HG02840 (cell line): ENCODE measurements around the gene SLC44A1.
"Not testable (repeated sequence)": the region's sequence is repeated elsewhere in the genome, so short reads cannot be mapped to it uniquely, and the experiment has no call there.

Experiments used
- ATAC-seq: cut with Tn5 transposase; IDR thresholded peaks from one replicate; pipeline ENCODE4 v1.9.1; 2021; ENCODE audit warnings: mild to moderate bottlenecking, moderate library complexity, moderate number of reproducible peaks; ENCODE audit not compliant: unreplicated experiment, low FRiP score

Gene SLC44A1

DNA sequence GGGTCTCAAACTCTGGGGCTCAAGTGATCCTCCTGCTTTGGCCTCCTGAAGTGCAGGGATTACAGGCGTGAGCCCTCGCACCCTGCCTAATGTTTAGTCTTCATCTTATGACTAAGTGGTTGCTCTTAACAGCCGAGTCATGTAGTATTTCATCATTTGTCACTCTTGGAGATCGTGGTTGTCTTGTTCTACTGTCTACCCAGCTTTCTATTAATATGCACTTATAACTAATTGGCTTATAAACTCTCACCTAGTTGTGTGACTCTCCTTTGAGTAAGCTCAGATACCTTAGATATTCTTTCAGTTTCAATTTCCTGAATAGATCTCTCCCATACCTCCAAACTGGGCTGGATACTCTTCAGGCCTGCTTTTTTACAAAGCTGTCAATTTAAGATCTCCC is 19.9 kb downstream of the SLC44A1 start:
- ATAC-seq = no peak

DNA sequence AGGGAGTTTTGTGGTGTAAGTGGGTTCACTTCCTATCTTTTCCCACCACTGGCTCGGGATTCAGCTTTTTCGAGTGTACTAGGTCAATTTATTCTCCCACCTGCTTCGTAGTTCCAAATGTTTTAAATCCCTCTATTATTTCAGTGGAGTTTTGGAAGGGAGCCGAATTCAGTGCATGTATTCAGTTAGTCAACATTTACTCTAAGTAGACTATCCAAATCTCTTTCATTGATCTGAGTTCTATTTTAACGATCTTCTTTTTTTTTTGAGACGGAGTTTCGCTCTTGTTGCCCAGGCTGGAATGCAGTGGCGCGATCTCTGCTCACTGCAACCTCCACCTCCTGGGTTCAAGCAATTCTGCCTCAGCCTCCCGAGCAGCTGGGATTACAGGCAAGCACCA is 23.8 kb downstream of the SLC44A1 start:
- ATAC-seq = not testable (repeated sequence)

DNA sequence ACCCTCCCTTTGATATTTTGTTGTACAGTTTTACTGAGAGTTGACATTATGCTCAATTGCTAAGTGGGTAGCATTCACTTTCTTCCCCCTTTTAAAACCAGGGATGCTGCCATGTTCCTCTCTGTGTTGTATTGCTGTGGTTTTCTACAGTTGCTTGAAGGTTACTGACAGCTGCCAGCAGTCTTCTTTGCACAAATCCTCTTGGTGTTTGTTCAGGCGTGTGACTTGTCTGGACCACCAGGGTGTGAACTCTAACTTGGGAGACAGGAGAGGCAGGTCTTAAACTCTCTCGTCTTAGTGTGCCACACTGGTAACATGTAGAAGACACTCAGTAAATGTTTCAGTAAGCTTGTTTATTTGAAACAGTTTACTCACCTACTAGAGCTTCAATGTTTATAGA is 25.1 kb downstream of the SLC44A1 start:
- no peak for ATAC-seq

DNA sequence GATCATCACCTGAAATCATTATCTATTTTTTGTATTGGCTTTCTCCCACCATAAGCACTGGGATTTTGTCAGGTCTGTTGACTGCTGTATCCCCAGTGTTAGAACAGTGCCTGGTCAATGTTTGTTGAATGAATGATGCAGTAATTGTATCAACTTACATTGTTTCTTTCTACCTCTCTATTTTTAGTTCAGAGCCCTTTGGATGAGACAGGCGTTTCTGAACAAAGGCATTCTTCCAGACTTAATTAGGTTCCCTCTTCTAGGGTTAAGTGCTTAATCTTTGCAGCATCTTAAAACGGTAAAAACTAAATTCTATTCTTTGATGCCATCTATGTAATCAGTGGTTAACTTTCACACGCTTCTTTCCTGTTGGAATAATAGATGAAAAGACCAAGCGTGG is 26.3 kb downstream of the SLC44A1 start:
- no peak for ATAC-seq

DNA sequence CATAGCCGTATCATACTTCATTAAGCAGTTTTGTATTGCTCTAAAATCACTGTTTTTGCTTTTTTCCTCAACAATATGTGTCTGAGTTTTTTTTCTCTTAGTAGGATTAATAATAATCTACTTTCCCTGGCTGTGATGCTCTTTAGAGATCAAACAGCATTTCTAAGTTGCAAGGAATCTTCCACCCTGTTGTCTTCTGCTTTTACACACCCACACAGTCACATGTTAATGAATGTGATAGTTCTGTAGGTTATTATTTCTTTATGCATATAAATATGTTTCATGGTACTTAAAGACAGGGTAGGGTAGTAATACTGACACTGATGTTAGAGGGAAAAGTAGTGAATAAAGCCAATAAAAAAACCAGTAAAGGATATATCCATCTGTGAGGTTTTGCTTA is 29.3 kb downstream of the SLC44A1 start:
- no peak for ATAC-seq

DNA sequence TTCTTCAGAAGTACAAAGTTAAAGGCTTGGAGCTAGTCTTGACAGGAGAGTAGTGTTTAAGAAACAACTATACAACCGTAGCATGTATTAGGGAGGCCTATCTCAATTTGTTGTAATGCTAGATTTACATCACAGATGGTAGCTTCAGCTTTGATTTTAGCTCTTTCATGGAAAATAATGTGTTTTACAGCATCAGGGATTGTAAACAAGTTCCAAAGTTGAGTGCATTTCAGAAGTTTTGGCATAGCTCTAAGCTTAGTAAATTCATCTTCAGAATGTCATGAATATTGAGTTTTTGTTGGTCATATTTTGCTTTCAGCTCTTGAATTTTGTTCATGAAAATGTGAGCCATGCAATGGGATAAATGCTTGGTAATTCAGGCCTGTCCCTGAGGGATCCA is 30.7 kb downstream of the SLC44A1 start:
- no peak for ATAC-seq

DNA sequence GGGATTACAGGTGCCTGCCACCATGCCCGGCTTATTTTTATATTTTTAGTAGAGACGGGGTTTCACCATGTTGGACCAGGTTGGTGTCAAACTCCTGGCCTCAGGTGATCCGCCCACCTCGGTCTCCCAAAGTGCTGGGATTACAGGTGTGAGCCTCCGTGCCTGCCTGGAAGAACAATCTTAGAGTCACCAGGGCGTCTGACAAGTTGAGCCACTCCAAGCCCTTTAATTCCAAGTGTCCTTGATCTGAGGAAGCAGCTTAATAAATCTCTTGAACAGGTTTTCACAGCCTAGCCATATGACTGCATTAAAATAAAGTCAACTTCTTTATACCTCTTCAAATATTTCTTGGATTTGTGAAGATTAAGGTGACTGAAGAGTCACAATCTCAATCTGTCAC is 31.5 kb downstream of the SLC44A1 start:
- ATAC-seq = no peak

DNA sequence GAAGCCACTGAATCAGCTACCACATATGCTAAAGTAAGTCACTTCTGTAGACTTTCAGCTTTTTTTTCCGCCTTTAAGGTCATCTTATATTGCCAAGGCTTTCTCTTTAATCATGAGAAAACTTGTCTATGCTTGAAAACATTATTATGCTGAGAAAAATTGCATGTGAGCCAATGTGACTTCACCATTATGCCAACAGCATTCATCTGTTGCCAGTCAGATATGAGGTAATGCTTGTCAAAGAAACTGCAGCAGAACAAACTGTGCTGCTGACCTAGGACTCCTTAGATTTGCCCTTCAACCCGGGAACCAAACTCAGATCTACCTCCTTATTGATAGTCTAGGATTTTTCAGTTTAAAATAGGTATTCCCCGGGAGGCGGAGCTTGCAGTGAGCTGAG is 34.3 kb downstream of the SLC44A1 start:
- ATAC-seq = no peak

DNA sequence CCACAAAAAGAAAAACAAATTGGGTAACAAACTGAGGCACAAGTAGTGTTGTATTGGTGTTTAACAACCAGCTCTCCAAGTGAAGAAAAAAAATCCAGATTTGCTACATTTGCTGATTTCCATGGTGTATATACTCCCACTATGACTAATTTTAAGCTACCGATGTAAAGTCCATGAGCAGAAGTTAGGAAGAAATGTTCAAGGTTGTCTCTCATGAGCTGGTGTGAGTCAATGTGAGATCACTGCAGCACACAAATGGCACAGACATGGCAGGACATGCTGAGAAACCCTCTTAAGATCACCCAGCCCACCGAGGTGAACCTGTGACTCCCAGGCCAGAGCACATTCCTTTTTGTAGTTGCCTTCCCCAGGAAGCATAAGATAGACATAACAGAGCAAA is 36.2 kb downstream of the SLC44A1 start:
- ATAC-seq = no peak

DNA sequence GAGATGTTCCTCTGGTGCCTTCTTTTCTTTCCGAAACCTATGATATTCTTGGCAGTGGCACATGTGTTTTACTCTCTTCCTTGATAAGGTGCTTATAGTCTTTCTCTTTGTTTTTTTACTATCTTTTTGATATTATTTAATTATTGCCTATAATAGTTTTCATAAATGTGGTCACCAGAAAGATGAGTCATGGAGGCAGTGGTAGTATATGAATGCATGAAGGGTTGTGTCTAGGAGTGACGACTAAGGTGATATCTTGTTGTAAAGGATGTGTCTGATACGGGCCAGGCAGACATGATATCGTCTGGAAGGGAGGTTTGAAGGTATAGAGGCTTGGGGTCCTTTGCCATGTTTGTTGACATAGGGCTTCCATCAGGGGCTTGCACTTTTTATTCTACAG is 36.8 kb downstream of the SLC44A1 start:
- no peak for ATAC-seq

DNA sequence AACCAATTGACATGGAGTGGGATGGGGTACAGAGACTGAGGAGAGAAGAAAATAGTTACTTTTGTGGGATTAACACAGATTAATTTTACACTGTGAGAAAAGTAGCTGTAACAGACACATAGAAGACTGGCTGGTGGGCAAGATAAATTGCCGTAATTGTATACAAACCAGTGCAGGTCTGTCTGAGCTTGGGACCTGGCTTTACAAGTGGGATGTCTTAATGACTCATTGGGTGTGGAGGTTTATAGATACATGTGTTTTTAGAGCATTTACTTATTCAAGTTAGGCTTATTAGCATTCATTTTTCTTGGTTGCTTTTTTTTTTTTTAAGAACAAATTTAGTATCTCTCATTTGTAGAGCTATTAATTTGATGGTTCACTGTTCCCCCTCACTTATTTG is 37.5 kb downstream of the SLC44A1 start:
- ATAC-seq = no peak

DNA sequence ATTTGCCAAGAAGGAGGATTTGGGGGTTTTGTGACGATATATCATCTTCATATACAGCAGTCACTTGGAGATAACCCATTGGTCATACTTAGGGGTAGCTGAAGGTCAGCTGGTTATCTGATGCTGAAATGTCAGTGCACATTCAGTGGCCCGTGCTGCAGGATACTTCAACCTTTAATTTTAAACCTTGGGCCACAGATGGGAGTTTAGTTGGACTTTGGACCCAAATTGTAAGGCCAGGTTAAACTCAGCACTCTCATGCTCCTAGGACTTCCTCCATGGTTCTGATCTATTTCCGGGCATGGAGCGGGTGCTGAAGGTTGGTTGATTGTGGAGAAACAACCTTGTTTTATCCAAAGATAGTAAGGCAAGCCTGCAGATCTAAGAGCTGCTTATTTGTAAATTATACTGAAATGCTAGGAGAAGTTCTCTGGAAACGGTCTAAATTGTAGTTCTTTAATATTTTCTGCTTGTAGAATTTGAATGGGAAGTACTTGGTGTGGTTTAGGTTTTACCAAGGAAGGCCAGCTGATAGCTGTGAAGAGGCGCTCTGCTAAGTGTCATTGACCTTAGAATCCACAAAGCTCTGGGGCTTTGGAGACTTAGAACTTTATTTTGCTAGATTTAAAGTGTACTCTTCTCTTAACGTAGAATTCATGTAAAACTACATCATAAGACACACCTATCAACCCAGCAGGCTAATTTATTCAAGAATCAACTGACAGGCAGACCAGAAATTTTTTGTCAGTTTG is 38.6 kb downstream of the SLC44A1 start:
- ATAC-seq = no peak

DNA sequence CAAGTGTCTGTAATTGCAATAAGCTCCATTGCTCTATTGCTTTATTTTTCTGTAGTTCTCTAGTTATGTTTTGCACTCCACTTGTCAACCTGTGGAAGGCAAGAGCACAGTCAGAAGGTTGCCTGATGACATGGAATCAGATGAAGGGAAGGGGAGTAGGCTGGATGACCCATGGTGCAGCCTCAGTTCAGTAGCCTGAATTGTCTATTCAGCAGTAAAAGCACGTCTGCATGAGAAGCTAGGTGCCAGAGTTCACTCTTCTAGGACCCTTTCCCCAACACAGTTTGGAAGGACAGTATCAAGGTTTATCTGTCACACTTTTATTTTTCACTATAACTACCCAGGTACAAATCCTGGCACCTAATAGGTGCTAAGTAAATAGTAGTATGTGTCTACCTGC is 39.3 kb downstream of the SLC44A1 start:
- no peak for ATAC-seq

DNA sequence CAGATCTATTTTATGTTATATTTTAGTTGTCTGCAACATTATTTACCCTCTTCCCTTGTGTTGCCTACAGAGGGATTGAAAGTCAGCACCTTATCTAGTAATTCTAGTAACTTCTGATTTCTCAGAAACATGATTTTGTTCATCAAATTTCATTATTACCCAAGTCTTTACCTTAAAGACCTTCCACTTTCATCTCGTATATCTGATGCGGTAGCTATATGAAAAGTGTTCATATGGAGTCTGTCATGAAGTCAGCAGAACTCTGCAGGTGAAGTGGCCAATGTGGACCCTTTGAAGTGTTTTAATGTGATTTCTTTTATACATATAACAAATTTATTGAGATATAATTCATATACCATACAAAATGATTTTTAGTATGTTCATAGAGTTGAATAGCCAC is 40.0 kb downstream of the SLC44A1 start:
- no peak for ATAC-seq

DNA sequence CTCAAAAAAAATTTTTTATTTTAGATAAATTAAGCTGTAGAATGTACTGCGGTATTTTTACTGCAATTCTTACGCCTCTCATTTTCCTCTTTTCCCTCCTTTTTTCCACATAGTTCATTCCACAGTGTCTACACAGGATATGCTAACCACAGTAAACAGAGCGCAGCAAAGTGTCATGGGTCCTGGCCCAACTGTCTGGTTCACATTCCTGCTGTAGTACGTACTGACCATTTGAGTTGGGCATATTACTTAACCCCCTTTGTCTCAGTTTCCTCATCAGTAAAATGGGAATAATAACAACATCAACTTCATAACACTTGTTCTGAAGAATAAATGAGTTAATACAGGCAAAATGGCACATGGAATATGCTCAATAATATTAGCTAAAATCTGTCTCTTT is 41.6 kb downstream of the SLC44A1 start:
- no peak for ATAC-seq

DNA sequence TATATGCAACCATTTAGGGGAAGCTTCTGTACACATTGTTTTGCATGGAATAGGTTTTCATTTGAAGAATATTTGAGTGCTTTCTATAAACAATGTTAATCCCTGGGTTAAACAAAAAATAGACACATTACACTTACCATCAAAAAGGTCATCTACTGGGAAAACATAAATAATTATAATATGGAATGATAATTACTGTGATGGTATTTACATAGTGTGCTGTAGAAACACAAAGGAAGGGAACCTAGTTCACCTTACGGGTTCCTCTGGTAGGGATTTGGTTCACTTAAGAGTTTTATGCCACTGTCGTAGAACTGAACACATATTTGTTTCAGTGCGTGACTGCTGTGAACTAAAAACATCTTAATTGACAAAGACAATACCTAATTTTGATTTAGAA is 44.9 kb downstream of the SLC44A1 start:
- no peak for ATAC-seq

DNA sequence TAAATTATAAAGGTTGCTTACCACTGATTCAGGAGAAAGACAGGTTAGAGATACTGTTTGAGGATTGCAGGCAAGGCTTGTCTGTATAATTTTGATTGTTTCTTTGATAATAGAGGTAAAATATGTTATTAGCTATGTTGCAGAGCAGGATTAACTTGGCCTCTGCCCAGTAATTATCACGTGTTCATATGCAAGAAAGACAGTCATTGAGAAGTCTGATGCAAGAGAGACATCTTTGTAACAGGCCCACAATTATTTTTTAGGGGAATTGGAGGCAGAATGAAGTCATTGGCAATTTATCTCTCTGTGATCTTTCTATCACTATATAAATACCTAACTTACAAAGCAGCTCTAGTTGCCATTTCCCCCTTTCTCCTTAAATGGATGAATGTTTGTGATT is 46.0 kb downstream of the SLC44A1 start:
- no peak for ATAC-seq

DNA sequence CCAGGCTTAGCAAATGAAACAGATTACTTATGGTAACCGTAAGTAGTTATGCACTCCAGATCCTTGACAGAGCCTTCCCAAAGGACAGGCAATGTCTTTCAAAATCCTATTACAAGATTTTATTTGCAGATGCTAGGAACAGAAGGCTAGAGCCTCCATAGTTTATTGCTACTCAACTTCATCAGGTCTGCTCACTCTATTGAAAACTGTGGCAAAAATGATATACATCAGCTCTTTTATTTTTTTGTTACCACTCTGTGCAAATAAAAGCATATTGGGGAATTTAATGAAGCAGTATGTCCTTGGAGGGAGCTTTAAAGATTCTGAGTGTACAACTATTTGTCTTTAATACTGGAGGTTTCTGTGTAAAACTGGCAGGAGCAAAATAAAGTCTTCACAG is 46.5 kb downstream of the SLC44A1 start:
- ATAC-seq = no peak

DNA sequence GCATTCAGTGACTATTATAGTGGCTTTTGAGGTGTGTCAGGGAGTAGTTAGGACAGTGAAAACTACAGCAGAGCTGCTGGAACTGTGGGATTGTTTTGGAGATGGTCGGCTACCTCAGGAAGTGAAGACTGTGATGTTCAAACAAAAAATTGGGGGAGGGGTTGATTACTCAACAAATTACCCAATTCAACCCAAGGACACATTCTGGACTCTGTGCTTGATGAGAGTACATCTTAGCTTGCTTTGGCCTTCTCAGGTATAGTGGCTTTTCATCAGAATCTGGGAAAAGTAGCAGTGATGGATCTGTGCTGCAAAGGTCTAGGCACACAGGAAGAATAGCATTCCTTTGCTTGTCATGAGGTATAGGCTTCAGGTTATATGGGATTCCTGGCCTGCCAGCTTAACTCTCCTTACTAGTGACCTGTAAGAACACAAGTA is 47.0 kb downstream of the SLC44A1 start:
- ATAC-seq = no peak

DNA sequence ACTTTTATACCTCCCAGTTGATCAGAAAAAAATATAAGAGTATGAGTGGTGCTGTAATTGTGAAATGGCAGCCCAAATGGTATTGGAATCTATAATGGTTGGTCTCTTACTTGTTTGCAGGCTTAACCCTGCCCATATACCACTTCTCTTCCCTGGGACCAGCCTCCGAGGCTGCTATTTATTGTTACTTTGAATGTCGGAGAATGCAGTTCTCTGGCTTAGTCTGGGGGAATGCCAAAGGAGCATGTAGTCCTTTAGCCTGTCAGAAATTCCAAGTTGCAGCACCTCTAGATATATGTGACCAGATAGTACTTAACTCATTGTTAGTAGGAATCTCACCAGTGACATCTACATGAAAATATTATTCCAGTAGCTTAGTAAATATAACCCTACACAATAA is 47.5 kb downstream of the SLC44A1 start:
- ATAC-seq = no peak

DNA sequence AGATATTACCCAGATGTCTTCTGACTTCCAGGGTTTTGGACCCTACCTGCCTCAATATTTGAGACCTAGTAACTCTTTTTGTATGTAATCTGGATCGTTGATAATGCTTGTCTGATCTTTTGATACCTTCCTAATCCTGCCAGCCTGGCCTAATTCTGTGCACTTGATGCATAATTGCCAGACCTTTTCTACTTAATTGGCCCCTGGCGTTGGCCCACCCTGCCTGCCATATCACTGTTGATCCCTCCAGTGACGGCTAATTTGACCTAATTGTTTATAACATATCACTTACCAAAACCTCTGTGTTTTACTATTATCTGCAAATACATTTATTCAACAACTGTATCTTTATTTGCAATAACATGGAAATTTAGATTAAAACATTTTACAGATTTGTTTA is 49.0 kb downstream of the SLC44A1 start:
- no peak for ATAC-seq

DNA sequence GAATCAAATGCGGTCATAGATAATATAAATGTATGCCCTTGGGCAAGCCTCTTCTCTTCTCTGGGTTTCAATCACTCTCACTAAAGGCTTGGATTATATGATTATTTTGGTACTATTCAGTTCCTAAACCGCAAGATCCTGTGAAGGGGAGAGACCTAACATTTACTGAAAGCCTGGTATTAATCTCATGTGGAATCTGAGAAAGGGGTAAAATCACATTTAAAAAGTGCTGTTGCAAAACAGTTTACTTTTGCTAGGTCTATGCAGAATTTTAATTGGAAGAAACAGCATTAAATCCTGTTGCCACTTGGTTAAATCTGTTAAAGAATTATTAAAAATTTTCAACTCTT is 50.7 kb downstream of the SLC44A1 start:
- ATAC-seq = no peak

DNA sequence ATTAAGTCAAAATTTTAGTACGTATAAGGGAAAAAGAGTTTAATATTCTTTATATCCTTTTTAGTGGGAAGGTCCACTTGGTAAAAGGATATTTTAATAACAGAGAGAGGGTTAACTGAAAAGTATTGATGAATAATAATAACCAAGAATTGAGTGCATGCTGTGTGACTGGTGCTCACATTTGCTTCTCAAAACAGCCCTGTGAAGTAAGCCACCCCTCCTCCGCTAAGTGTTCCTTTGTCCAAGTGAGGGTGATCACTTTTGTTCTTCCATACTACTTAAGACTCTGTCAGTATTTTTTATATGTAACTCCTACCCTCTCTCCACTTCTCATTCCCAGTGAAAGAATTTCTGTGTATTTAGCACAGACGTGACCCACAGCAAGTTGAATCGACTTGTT is 51.5 kb downstream of the SLC44A1 start:
- ATAC-seq = no peak
